ENCODE results near the gene TMEM141.

TMEM141 gene

DNA sequence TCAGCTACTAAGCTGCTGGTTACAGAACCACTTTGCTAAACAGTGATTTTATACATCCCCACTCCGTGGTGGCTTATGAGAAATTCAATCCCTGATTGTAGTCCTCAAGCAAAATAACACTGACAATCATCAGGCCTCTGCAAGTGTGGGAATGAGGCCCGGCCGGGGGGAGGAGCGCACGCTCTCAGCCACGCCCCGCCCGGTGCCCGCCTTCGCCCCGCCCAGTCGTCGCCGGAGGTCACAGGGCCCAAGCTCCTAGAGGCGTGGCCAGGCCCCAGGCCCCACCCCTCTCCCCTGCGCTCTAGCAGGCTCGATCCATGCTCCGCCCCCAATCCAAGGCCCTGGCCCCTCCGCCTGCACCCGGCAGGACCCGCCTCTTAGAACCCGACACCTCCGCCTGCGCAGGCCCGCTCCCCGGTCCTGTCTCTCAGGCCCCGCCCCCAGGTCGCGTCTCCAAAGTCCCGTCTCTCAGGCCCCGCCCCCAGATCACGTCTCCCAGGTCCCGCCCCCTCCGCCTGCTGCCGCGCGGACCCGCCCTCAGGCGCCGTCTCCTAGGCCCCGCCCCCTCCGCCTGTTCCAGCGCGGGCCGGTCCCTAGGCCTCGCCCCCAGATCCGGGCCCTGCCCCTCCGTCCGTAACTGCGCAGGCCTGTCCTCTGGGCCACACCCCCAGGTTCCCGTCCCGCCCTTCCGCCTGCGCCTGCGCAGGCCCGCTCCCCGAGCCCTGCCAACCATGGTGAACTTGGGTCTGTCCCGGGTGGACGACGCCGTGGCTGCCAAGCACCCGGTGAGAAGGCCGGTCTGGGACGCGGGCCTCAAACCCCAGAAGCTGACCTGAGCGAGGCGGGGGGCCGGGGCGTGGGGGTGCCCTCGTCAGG, at the start of gene TMEM141:
Gene TMEM141 (plus strand): TSS at position 705 of the 876 bp plus-strand sequence. CDS start 27 bp downstream, at position 732.
- ATAC-seq (ENCODE audit: low read depth) (peak; percentile 84), DNase-seq (ENCODE audit: low spot score) (peak; percentile 100)
- peaks cover 9% of the 10 kb centered on the region for H3K4me1 ChIP-seq (ENCODE audit: insufficient read depth, poor library complexity, severe bottlenecking)
- TF ChIP-seq, protein P1, sequence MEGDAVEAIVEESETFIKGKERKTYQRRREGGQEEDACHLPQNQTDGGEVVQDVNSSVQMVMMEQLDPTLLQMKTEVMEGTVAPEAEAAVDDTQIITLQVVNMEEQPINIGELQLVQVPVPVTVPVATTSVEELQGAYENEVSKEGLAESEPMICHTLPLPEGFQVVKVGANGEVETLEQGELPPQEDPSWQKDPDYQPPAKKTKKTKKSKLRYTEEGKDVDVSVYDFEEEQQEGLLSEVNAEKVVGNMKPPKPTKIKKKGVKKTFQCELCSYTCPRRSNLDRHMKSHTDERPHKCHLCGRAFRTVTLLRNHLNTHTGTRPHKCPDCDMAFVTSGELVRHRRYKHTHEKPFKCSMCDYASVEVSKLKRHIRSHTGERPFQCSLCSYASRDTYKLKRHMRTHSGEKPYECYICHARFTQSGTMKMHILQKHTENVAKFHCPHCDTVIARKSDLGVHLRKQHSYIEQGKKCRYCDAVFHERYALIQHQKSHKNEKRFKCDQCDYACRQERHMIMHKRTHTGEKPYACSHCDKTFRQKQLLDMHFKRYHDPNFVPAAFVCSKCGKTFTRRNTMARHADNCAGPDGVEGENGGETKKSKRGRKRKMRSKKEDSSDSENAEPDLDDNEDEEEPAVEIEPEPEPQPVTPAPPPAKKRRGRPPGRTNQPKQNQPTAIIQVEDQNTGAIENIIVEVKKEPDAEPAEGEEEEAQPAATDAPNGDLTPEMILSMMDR (IDR thresholded peaks at IDR 0.05; ENCODE audit: poor library complexity, severe bottlenecking) = no peak
- H3K4me3 ChIP-seq (ENCODE audit: severe bottlenecking) = peak within 1 kb of the TSS; percentile 61
- no peaks in the 10 kb centered on the region for H3K9me3 ChIP-seq (ENCODE audit: severe bottlenecking)
- no peaks in the 10 kb centered on the region for H3K27me3 ChIP-seq (ENCODE audit: insufficient read depth, poor library complexity, severe bottlenecking)
- peak within 1 kb of the TSS; percentile 51 for H3K27ac ChIP-seq (ENCODE audit: poor library complexity, severe bottlenecking)
- peaks cover 14% of the 10 kb centered on the region for H3K36me3 ChIP-seq (ENCODE audit: low read depth)

DNA sequence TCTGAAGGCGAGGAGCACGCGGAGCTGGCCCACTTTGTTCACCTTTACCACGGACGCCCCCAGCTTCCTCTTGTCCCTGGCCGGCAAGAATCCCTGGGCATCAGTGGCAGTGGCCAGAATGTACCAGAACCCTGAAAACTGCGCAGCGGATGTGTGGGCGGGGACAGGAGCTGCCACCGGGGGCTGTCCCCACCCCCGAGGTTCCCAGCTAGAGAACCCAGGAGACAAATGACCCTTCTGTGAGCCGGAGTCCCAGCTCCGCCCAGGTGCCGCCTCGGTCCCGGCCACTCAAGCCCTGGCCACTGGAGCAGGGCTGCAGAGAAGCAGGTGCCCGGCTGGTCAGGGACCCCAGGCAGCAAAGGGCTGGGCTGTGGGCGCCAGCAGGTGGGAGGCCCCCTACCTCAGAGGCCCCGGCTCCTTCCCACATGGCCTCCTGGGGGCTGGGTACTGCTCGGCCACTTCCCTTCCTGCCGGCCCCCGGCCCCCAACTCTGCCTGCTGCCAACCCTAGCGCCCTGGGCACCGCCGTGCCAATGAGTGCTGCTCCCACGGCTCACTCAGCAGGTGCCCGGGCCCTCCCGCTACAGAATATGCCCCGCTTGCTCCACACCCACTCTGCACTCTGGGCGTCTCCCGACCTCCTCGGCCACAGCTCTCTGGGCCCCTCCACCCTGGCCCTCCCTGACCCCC, 49.1 kb upstream of the TMEM141 start:
- Histone ChIP-seq H3K4me1 (ENCODE audit: insufficient read depth, poor library complexity, severe bottlenecking) (no peaks in the 10 kb centered on the region), H3K36me3 (ENCODE audit: low read depth) (no peaks in the 10 kb centered on the region), H3K9me3 (ENCODE audit: severe bottlenecking) (no peaks in the 10 kb centered on the region), H3K4me3 (ENCODE audit: severe bottlenecking) (no peak overlapping the region), H3K27me3 (ENCODE audit: insufficient read depth, poor library complexity, severe bottlenecking) (peaks cover 55% of the 10 kb centered on the region), H3K27ac (ENCODE audit: poor library complexity, severe bottlenecking) (no peak overlapping the region)
- DNase-seq (ENCODE audit: low spot score) (no peak), ATAC-seq (ENCODE audit: low read depth) (peak; percentile 6; the same call in 1 of the 3 replicates)
- TF ChIP-seq, protein P1 (IDR thresholded peaks at IDR 0.05; ENCODE audit: poor library complexity, severe bottlenecking) = no peak

GRCh38 chr9:136742591-136743391, 48.4 kb upstream of the TMEM141 start, which contains the start of gene LCN10:
TSS of gene LCN10 (minus strand) at chr9:136742940. CDS start at chr9:136742903, 37 bp downstream.
- no peak within 1 kb of the TSS for H3K27ac ChIP-seq (ENCODE audit: poor library complexity, severe bottlenecking)
- TF ChIP-seq, protein P1 (IDR thresholded peaks at IDR 0.05; ENCODE audit: poor library complexity, severe bottlenecking) = peak; percentile 21
- no peak within 1 kb of the TSS for H3K4me3 ChIP-seq (ENCODE audit: severe bottlenecking)
- H3K4me1 ChIP-seq (ENCODE audit: insufficient read depth, poor library complexity, severe bottlenecking) = no peaks in the 10 kb centered on the region
- ATAC-seq (ENCODE audit: low read depth) (peak; percentile 44; the same call in 2 of the 3 replicates), DNase-seq (ENCODE audit: low spot score) (no peak)
- no peaks in the 10 kb centered on the region for H3K9me3 ChIP-seq (ENCODE audit: severe bottlenecking)
- H3K27me3 ChIP-seq (ENCODE audit: insufficient read depth, poor library complexity, severe bottlenecking) = peaks cover 55% of the 10 kb centered on the region
- H3K36me3 ChIP-seq (ENCODE audit: low read depth) = no peaks in the 10 kb centered on the region

- no peak overlapping the region for H3K27ac ChIP-seq (ENCODE audit: poor library complexity, severe bottlenecking)
- H3K4me3 ChIP-seq (ENCODE audit: severe bottlenecking) = no peak overlapping the region
- H3K9me3 ChIP-seq (ENCODE audit: severe bottlenecking) = no peaks in the 10 kb centered on the region
- H3K27me3 ChIP-seq (ENCODE audit: insufficient read depth, poor library complexity, severe bottlenecking) = peaks cover 54% of the 10 kb centered on the region
- H3K36me3 ChIP-seq (ENCODE audit: low read depth) = no peaks in the 10 kb centered on the region
- DNase-seq (ENCODE audit: low spot score) (no peak), ATAC-seq (ENCODE audit: low read depth) (no peak)
- TF ChIP-seq, protein P1 (IDR thresholded peaks at IDR 0.05; ENCODE audit: poor library complexity, severe bottlenecking) = no peak
- H3K4me1 ChIP-seq (ENCODE audit: insufficient read depth, poor library complexity, severe bottlenecking) = no peaks in the 10 kb centered on the region
These were observed 47.4 kb upstream of the TMEM141 start for GRCh38 chr9:136743639-136744211.

All from RWPE2 (cell line).